DND-41 (cell line): ENCODE data around the gene MMP20.

ENCODE experiments used
- ATAC-seq: fragments of 200-7000 bp; cut with Tn5 transposase; 3 replicates; pipeline ENCODE4 v1.9.1; 2021; ENCODE audit warnings: low read depth; ENCODE audit not compliant: insufficient read depth
- DNase-seq: peaks from one replicate; pipeline ENCODE4 v3.0.0-alpha.2; 2020
- H2AFZ ChIP-seq: 2 replicates; pipeline ENCODE4 v1.6.0; 2012; ENCODE audit warnings: low read depth, low read length
- H3K27ac ChIP-seq: 2 replicates; pipeline ENCODE4 v1.5.1; 2012; ENCODE audit warnings: low read length, inconsistent platforms
- H3K27me3 ChIP-seq: fragments of 200-600 bp; sonication (generic); 2 replicates; pipeline ENCODE4 v1.6.0; 2012; ENCODE audit warnings: low read length, mild to moderate bottlenecking, inconsistent platforms; ENCODE audit not compliant: insufficient read depth, poor library complexity
- H3K36me3 ChIP-seq: 2 replicates; pipeline ENCODE4 v1.5.1; 2012; ENCODE audit warnings: low read length, inconsistent platforms; ENCODE audit not compliant: insufficient read depth
- H3K4me1 ChIP-seq: 2 replicates; pipeline ENCODE4 v1.5.1; 2012; ENCODE audit warnings: mild to moderate bottlenecking, low read length; ENCODE audit not compliant: insufficient read depth
- H3K4me2 ChIP-seq: 2 replicates; pipeline ENCODE4 v1.6.0; 2012; ENCODE audit warnings: mild to moderate bottlenecking, moderate library complexity, low read length, inconsistent platforms; ENCODE audit not compliant: insufficient read depth
- H3K4me3 ChIP-seq, 2 experiments: fragments of 200-600 bp in 1 of 2; shearing (Covaris generic) in 1 of 2; 2 replicates each; pipeline ENCODE4 v1.5.1; 2012 to 2016; ENCODE audit warnings: inconsistent platforms in 2 of 2, low read length in 2 of 2, mild to moderate bottlenecking in 2 of 2, low read depth in 1 of 2, moderate library complexity in 1 of 2
- H3K79me2 ChIP-seq: 2 replicates; pipeline ENCODE4 v1.6.0; 2012; ENCODE audit warnings: low read length, inconsistent platforms; ENCODE audit not compliant: insufficient read depth
- H3K9ac ChIP-seq: 2 replicates; pipeline ENCODE4 v1.6.0; 2012; ENCODE audit warnings: low read depth, mild to moderate bottlenecking, inconsistent platforms, low read length, moderate library complexity
- H3K9me3 ChIP-seq: 2 replicates; pipeline ENCODE4 v1.5.1; 2012; ENCODE audit warnings: low read length, moderate library complexity, mild to moderate bottlenecking, inconsistent platforms; ENCODE audit not compliant: insufficient read depth, severe bottlenecking
- H4K20me1 ChIP-seq: 2 replicates; pipeline ENCODE4 v1.6.0; 2012; ENCODE audit warnings: low read length; ENCODE audit not compliant: insufficient read depth
- EZH2 ChIP-seq: IDR thresholded peaks from 3 replicates; pipeline ENCODE4 v1.6.1; 2012; ENCODE audit warnings: borderline replicate concordance, low read depth, mild to moderate bottlenecking, moderate library complexity, low read length, inconsistent platforms; ENCODE audit not compliant: severe bottlenecking
- TF ChIP-seq, protein P1 (sequence below): IDR thresholded peaks from 2 replicates; pipeline ENCODE4 v1.5.1; 2012; ENCODE audit warnings: borderline replicate concordance, low read length, moderate library complexity, mild to moderate bottlenecking; ENCODE audit not compliant: poor library complexity, severe bottlenecking; ENCODE audit errors: extremely low read depth

Gene MMP20

DNA sequence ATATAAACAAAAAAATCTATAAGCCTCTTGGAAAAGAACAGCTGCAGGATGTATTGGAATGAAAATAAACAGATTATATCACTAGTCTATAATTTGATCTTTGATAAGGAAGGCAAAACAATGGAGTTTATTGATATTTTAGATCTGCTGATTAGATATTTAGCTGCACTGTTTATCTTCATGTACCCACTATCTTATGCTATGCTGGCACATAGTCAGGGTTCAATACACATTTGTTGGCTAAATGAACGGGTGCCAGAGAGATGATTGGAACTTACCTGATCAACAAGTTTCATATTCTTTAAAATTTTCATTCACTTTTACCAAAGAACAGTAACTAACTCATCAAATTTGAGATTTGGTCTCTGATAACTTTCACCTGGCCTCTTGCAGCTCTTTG is 26.9 kb downstream of the MMP20 start:
- Histone ChIP-seq H3K4me2 (no peak overlapping the region), H2AFZ (no peak overlapping the region), H3K4me3 (no peak overlapping the region), H4K20me1 (no peaks in the 10 kb centered on the region), H3K27me3 (no peaks in the 10 kb centered on the region), H3K36me3 (no peaks in the 10 kb centered on the region), H3K9ac (no peak overlapping the region), H3K9me3 (no peaks in the 10 kb centered on the region), H3K27ac (no peak overlapping the region), H3K4me1 (no peaks in the 10 kb centered on the region), H3K79me2 (no peaks in the 10 kb centered on the region)
- TF ChIP-seq, protein P1, sequence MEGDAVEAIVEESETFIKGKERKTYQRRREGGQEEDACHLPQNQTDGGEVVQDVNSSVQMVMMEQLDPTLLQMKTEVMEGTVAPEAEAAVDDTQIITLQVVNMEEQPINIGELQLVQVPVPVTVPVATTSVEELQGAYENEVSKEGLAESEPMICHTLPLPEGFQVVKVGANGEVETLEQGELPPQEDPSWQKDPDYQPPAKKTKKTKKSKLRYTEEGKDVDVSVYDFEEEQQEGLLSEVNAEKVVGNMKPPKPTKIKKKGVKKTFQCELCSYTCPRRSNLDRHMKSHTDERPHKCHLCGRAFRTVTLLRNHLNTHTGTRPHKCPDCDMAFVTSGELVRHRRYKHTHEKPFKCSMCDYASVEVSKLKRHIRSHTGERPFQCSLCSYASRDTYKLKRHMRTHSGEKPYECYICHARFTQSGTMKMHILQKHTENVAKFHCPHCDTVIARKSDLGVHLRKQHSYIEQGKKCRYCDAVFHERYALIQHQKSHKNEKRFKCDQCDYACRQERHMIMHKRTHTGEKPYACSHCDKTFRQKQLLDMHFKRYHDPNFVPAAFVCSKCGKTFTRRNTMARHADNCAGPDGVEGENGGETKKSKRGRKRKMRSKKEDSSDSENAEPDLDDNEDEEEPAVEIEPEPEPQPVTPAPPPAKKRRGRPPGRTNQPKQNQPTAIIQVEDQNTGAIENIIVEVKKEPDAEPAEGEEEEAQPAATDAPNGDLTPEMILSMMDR = no peak
- TF ChIP-seq EZH2 = no peak
- no peak for DNase-seq
- no peak for ATAC-seq

GRCh38 chr11:102596578-102596977 is 28.6 kb downstream of the MMP20 start:
- Histone ChIP-seq H3K4me1 (no peaks in the 10 kb centered on the region), H3K4me2 (no peak overlapping the region), H3K9ac (no peak overlapping the region), H3K9me3 (no peaks in the 10 kb centered on the region), H3K4me3 (no peak overlapping the region), H4K20me1 (no peaks in the 10 kb centered on the region), H2AFZ (no peak overlapping the region), H3K27ac (no peak overlapping the region), H3K79me2 (no peaks in the 10 kb centered on the region), H3K27me3 (no peaks in the 10 kb centered on the region), H3K36me3 (no peaks in the 10 kb centered on the region)
- ATAC-seq (no peak), DNase-seq (no peak)
- TF ChIP-seq, protein P1 = no peak
- no peak for TF ChIP-seq EZH2

DNA sequence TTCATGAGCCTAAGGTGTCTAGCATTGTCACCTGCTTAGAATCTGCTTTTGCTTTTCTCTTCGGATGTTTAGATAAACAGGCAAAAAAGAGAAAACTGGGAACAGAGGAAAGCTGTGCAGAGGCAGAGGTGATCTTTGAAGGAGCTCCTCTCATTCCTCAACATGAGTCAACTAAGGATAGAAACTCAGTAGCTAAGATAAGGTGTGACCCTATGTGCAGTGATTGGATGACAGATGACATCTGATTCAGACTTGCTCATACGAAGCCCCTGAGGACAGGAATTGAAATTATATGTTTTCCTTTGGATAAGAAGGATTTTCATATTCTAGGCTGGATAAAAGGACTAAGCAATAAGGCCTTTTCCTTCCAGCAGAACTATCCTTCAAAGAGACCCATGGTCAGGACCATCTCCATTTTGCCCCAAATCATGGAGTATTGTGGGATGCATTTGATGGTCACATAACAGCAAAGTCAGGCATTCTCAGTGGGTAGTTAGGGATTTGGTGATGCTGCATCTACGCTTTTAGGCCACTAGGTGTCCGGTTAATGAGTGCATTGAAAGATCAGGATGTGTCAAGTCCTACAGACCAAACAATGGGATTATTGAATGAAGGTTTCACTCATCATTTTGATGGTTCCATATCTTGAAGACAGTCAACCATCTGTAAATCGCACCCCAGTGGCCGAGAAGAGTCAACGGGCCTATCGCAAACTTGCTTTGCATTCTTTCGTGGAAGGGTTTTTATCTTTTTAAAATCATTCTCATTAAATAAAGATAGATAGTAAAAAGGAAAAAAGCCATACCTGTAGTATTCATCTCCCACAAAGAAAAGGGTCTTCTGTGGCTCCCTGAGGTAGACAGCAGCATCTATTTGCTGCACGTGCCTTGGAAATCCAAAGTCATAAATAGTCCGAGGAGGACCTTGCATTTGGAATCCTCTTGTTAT is 32.2 kb downstream of the MMP20 start:
- peak; percentile 55; the same call in 1 of the 3 replicates for ATAC-seq
- Histone ChIP-seq H4K20me1 (no peaks in the 10 kb centered on the region), H3K27ac (no peak overlapping the region), H3K36me3 (no peaks in the 10 kb centered on the region), H2AFZ (no peak overlapping the region), H3K79me2 (no peaks in the 10 kb centered on the region), H3K4me3 (no peak overlapping the region), H3K9ac (no peak overlapping the region), H3K4me2 (no peak overlapping the region), H3K4me1 (no peaks in the 10 kb centered on the region), H3K27me3 (no peaks in the 10 kb centered on the region), H3K9me3 (no peaks in the 10 kb centered on the region)
- no peak for TF ChIP-seq EZH2
- TF ChIP-seq, protein P1 = peak; percentile 61
- DNase-seq = no peak
